Keratinocyte (primary cell): ENCODE results near the gene ANTKMT. TPM values are rescaled to one million over a fixed set of nuclear protein-coding genes. Genes with fewer than 3 reads are reported as not detected.

Experiments used
- DNase-seq: peaks from one replicate; pipeline ENCODE4 v3.0.0-alpha.2; 2011; ENCODE audit warnings: low read depth, missing footprints, low spot score
- FAIRE-seq: peaks from 2 replicates; lab custom pipeline; 2011; peaks lifted over from hg19 to GRCh38; lab: Jason Lieb, UNC
- H2AFZ ChIP-seq: 2 replicates; pipeline ENCODE4 v1.6.0; 2012; ENCODE audit warnings: low read length, control low read depth, inconsistent platforms; ENCODE audit not compliant: control insufficient read depth
- H3K27ac ChIP-seq: 2 replicates; pipeline ENCODE4 v1.5.1; 2011; ENCODE audit warnings: low read length; ENCODE audit not compliant: control insufficient read depth, insufficient read depth
- H3K27me3 ChIP-seq: 3 replicates; pipeline ENCODE4 v1.6.0; 2011; ENCODE audit warnings: low read length; ENCODE audit not compliant: control insufficient read depth, insufficient read depth; ENCODE audit errors: extremely low read depth
- H3K36me3 ChIP-seq, 2 experiments: 2 replicates in 1 of 2; 3 replicates in 1 of 2; pipeline ENCODE4 v1.5.1; 2011; ENCODE audit warnings: low read length in 2 of 2, mild to moderate bottlenecking in 1 of 2; ENCODE audit not compliant: control insufficient read depth in 2 of 2, insufficient read depth in 2 of 2; ENCODE audit errors: extremely low read depth in 1 of 2
- H3K4me1 ChIP-seq: 3 replicates; pipeline ENCODE4 v1.5.1; 2011; ENCODE audit warnings: low read length; ENCODE audit not compliant: control insufficient read depth, insufficient read depth; ENCODE audit errors: extremely low read depth
- H3K4me2 ChIP-seq: 3 replicates; pipeline ENCODE4 v1.6.0; 2011; ENCODE audit warnings: low read depth, low read length; ENCODE audit not compliant: control insufficient read depth, insufficient read depth; ENCODE audit errors: extremely low read depth
- H3K4me3 ChIP-seq, 3 experiments: fragments of 200-600 bp in 1 of 3; sonication (generic) in 1 of 3; 2 replicates in 2 of 3; 3 replicates in 1 of 3; pipeline ENCODE4 v1.5.1; 2011 to 2016; ENCODE audit warnings: low read length in 3 of 3, mild to moderate bottlenecking in 3 of 3, control low read depth in 2 of 3, inconsistent platforms in 1 of 3, low read depth in 1 of 3, mixed read lengths in 1 of 3, mixed run types in 1 of 3, moderate library complexity in 1 of 3; ENCODE audit not compliant: control insufficient read depth in 2 of 3, insufficient read depth in 2 of 3; ENCODE audit errors: extremely low read depth in 1 of 3
- H3K79me2 ChIP-seq: 2 replicates; pipeline ENCODE4 v1.6.0; 2012; ENCODE audit warnings: low read length; ENCODE audit not compliant: control insufficient read depth, insufficient read depth
- H3K9ac ChIP-seq: 3 replicates; pipeline ENCODE4 v1.6.0; 2011; ENCODE audit warnings: low read length; ENCODE audit not compliant: control insufficient read depth, insufficient read depth; ENCODE audit errors: extremely low read depth
- H3K9me1 ChIP-seq: 3 replicates; pipeline ENCODE4 v1.6.0; 2011; ENCODE audit warnings: low read length; ENCODE audit not compliant: control insufficient read depth, insufficient read depth; ENCODE audit errors: extremely low read depth
- H3K9me3 ChIP-seq: 2 replicates; pipeline ENCODE4 v1.5.1; 2012; ENCODE audit warnings: low read depth, low read length; ENCODE audit not compliant: control insufficient read depth
- H4K20me1 ChIP-seq: 3 replicates; pipeline ENCODE4 v1.6.0; 2011; ENCODE audit warnings: low read length; ENCODE audit not compliant: control insufficient read depth, insufficient read depth; ENCODE audit errors: extremely low read depth
- EZH2 ChIP-seq: IDR thresholded peaks from one replicate; pipeline ENCODE4 v1.6.1; 2012; ENCODE audit warnings: inconsistent platforms, mild to moderate bottlenecking, low read length, moderate library complexity
- dilution Hi-C: fragments of 300-500 bp; cut with MboI; formaldehyde crosslinking; loops from one replicate; pipeline ENCODE4 v1.7.0; 2020; ENCODE audit warnings: low sequenced_read_pairs; ENCODE audit not compliant: extremely low pct_ligation_motif_present
- polyA plus RNA-seq, 5 experiments: library from polyadenylated mRNA; depleted of rRNA in 3 of 5; stranded (reverse) in 3 of 5; stranded (forward) in 1 of 5; unstranded in 1 of 5; fragments of >200 nt; gene quantifications; 1 replicate in 1 of 5; 2 replicates in 3 of 5; 3 replicates in 1 of 5; pipeline versions ENCODE4 v1.2.1 to v1.2.3, GENCODE V29; 2011 to 2012; ENCODE audit warnings: missing spikeins in 2 of 5, low read depth in 1 of 5, low replicate concordance in 1 of 5
- TF ChIP-seq, protein P1 (sequence below), 3 experiments: IDR thresholded peaks in 1 of 3; conservative IDR thresholded peaks in 1 of 3; optimal IDR thresholded peaks in 1 of 3; 2 replicates in 2 of 3; 3 replicates in 1 of 3; pipeline versions ENCODE3 to v1.5.1; 2011; ENCODE audit warnings: low read length in 3 of 3, mild to moderate bottlenecking in 3 of 3, moderate library complexity in 2 of 3, control low read depth in 1 of 3, inconsistent platforms in 1 of 3; ENCODE audit not compliant: insufficient read depth in 2 of 3; ENCODE audit errors: extremely low read depth in 1 of 3

ANTKMT gene
- polyA plus RNA-seq, 1 donor (not counting 4 experiments of a cell fraction or from before 2014, with no cell fraction given): 5.6 TPM

- peaks cover 12% of the 10 kb centered on the region for H3K79me2 ChIP-seq
- no peak overlapping the region for H2AFZ ChIP-seq
- no peaks in the 10 kb centered on the region for H3K27me3 ChIP-seq
- no peak overlapping the region for H3K27ac ChIP-seq
- no peaks in the 10 kb centered on the region for H3K9me1 ChIP-seq
- peaks cover 25 to 30% of the 10 kb centered on the region in 2 experiments for H3K36me3 ChIP-seq
- TF ChIP-seq EZH2: no peak
- TF ChIP-seq, protein P1, sequence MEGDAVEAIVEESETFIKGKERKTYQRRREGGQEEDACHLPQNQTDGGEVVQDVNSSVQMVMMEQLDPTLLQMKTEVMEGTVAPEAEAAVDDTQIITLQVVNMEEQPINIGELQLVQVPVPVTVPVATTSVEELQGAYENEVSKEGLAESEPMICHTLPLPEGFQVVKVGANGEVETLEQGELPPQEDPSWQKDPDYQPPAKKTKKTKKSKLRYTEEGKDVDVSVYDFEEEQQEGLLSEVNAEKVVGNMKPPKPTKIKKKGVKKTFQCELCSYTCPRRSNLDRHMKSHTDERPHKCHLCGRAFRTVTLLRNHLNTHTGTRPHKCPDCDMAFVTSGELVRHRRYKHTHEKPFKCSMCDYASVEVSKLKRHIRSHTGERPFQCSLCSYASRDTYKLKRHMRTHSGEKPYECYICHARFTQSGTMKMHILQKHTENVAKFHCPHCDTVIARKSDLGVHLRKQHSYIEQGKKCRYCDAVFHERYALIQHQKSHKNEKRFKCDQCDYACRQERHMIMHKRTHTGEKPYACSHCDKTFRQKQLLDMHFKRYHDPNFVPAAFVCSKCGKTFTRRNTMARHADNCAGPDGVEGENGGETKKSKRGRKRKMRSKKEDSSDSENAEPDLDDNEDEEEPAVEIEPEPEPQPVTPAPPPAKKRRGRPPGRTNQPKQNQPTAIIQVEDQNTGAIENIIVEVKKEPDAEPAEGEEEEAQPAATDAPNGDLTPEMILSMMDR (optimal IDR thresholded peaks at IDR 0.05 in 1 of 3, IDR thresholded peaks at IDR 0.05 in 1 of 3, conservative IDR thresholded peaks at IDR 0.05 in 1 of 3; ENCODE audit: extremely low read depth in 1 of 3, insufficient read depth in 2 of 3, low read length in 3 of 3): no peak
- no peaks in the 10 kb centered on the region for H4K20me1 ChIP-seq
- no peak overlapping the region for H3K4me3 ChIP-seq
- FAIRE-seq (no peak), DNase-seq (no peak)
- dilution Hi-C loops: no loop called here
- H3K9me3 ChIP-seq: no peaks in the 10 kb centered on the region
- no peak overlapping the region for H3K9ac ChIP-seq
- H3K4me1 ChIP-seq: peaks cover 17% of the 10 kb centered on the region
- no peak overlapping the region for H3K4me2 ChIP-seq
Observed at GRCh38 chr16:736936-737481, 16.1 kb downstream of the ANTKMT start.

- Histone ChIP-seq H2AFZ (no peak overlapping the region), H3K27ac (peak overlapping the region; percentile 63), H3K9me3 (no peaks in the 10 kb centered on the region), H3K36me3 (peaks cover 16 to 17% of the 10 kb centered on the region in 2 experiments), H3K9ac (peak overlapping the region; percentile 83), H3K9me1 (no peaks in the 10 kb centered on the region), H3K79me2 (peaks cover 12% of the 10 kb centered on the region), H3K27me3 (no peaks in the 10 kb centered on the region), H3K4me1 (peaks cover 17% of the 10 kb centered on the region), H3K4me3 (peak overlapping the region; percentile 76 to 91 (median 88)), H3K4me2 (peak overlapping the region; percentile 76), H4K20me1 (no peaks in the 10 kb centered on the region)
- DNase-seq: no peak
- TF ChIP-seq EZH2: no peak
- TF ChIP-seq, protein P1 (optimal IDR thresholded peaks at IDR 0.05 in 1 of 3, IDR thresholded peaks at IDR 0.05 in 1 of 3, conservative IDR thresholded peaks at IDR 0.05 in 1 of 3; ENCODE audit: extremely low read depth in 1 of 3, insufficient read depth in 2 of 3, low read length in 3 of 3): no peak
- no peak for FAIRE-seq
- dilution Hi-C loops: no loop called here
Observed at GRCh38 chr16:739560-740458, 18.9 kb downstream of the ANTKMT start.
